Stimulated activated naive B cell treated with anti-CD40 and anti-IgM and Interleukin-4, amounts not matched to agents 10 μg/mL and 1 μg/mL and 100 μg/mL, for 72 hours (primary cell): Measurements from ENCODE around the gene CUZD1.
"Not testable (repeated sequence)": the region's sequence is repeated elsewhere in the genome, so short reads cannot be mapped to it uniquely, and the experiment has no call there.

Experiments used
- ATAC-seq, 2 donors: fragments of 150-1000 bp; cut with Tn5 transposase; replicated peaks; 2 replicates each; pipeline ENCODE4 v1.10.0; 2021; ENCODE audit warnings: moderate library complexity in 1 of 2
- DNase-seq: peaks from one replicate; pipeline ENCODE4 v3.0.0; 2021
- H3K27ac Mint-ChIP-seq: one replicate; pipeline ENCODE4 v1.8.0; 2022; ENCODE audit warnings: mild to moderate bottlenecking, mixed read lengths
- H3K27me3 Mint-ChIP-seq, 2 donors: one replicate each; pipeline ENCODE4 v1.8.0; 2022; ENCODE audit warnings: mixed read lengths in 2 of 2
- H3K36me3 Mint-ChIP-seq, 2 donors: one replicate each; pipeline ENCODE4 v1.8.0; 2022; ENCODE audit warnings: mixed read lengths in 2 of 2, mild to moderate bottlenecking in 1 of 2
- H3K4me1 Mint-ChIP-seq, 2 donors: one replicate each; pipeline ENCODE4 v1.8.0; 2022; ENCODE audit warnings: mixed read lengths in 2 of 2, mild to moderate bottlenecking in 1 of 2
- H3K4me3 Mint-ChIP-seq, 2 donors: one replicate each; pipeline ENCODE4 v1.8.0; 2022; ENCODE audit warnings: mild to moderate bottlenecking in 2 of 2, mixed read lengths in 2 of 2, moderate library complexity in 1 of 2
- H3K9me3 Mint-ChIP-seq, 2 donors: one replicate each; pipeline ENCODE4 v1.8.0; 2022; ENCODE audit warnings: mixed read lengths in 2 of 2, mild to moderate bottlenecking in 1 of 2

Gene CUZD1, protein sequence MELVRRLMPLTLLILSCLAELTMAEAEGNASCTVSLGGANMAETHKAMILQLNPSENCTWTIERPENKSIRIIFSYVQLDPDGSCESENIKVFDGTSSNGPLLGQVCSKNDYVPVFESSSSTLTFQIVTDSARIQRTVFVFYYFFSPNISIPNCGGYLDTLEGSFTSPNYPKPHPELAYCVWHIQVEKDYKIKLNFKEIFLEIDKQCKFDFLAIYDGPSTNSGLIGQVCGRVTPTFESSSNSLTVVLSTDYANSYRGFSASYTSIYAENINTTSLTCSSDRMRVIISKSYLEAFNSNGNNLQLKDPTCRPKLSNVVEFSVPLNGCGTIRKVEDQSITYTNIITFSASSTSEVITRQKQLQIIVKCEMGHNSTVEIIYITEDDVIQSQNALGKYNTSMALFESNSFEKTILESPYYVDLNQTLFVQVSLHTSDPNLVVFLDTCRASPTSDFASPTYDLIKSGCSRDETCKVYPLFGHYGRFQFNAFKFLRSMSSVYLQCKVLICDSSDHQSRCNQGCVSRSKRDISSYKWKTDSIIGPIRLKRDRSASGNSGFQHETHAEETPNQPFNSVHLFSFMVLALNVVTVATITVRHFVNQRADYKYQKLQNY

GRCh38 chr10:122845783-122846332, at the start of gene CUZD1:
Gene CUZD1 (minus strand): TSS chr10:122845857. CDS start chr10:122845843, 14 bp downstream.
- no peaks in the 10 kb centered on the region for H3K27me3 Mint-ChIP-seq
- no peak for DNase-seq
- H3K4me1 Mint-ChIP-seq: peaks cover 7 to 9% of the 10 kb centered on the region in 2 donors
- H3K27ac Mint-ChIP-seq: no peak within 1 kb of the TSS
- H3K36me3 Mint-ChIP-seq: peaks cover 41 to 43% of the 10 kb centered on the region in 2 donors
- H3K9me3 Mint-ChIP-seq: peaks cover 0 to 3% of the 10 kb centered on the region in 2 donors
- no peak within 1 kb of the TSS for H3K4me3 Mint-ChIP-seq
- ATAC-seq: no peak

- DNase-seq: no peak
- Mint-ChIP-seq H3K27ac (no peak overlapping the region), H3K36me3 (no peaks in the 10 kb centered on the region), H3K4me1 (peaks cover 2 to 6% of the 10 kb centered on the region in 2 donors), H3K9me3 (no peaks in the 10 kb centered on the region), H3K4me3 (no peak overlapping the region), H3K27me3 (peaks cover 0 to 16% of the 10 kb centered on the region in 2 donors)
- ATAC-seq: no peak
Measured at GRCh38 chr10:122894261-122894944, 48.7 kb upstream of the CUZD1 start.

DNA sequence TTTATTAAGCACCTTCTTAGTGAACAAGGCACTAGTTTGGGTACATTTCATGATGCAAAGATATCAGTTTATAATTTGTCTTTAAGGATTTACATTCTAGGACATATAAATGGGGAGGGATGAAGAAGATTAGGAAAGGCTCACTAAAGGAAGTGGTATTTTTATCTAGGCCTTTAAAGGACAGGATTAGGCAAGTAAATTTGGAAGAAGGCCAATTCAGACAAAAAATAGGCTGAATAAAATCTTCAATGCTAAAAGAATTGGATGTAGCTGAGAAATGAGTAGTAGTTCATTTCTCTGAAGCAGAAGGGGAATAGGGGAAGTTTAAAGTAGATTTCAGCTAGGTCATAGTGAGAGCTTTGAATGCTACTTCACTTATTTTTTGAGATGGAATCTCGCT, 38.5 kb upstream of the CUZD1 start:
- ATAC-seq: no peak

GRCh38 chr10:122882766-122883165, 37.1 kb upstream of the CUZD1 start:
- Mint-ChIP-seq H3K27ac (no peak overlapping the region), H3K4me3 (no peak overlapping the region), H3K4me1 (peaks cover 17 to 27% of the 10 kb centered on the region in 2 donors), H3K27me3 (no peaks in the 10 kb centered on the region), H3K9me3 (no peaks in the 10 kb centered on the region), H3K36me3 (peaks cover 4 to 7% of the 10 kb centered on the region in 2 donors)
- DNase-seq (no peak), ATAC-seq (no peak)

More for the DNA sequence above, 38.5 kb upstream of the CUZD1 start:
- H3K27me3 Mint-ChIP-seq: no peaks in the 10 kb centered on the region
- H3K4me1 Mint-ChIP-seq: peaks cover 9 to 14% of the 10 kb centered on the region in 2 donors
- no peak for DNase-seq
- no peak overlapping the region for H3K4me3 Mint-ChIP-seq
- H3K9me3 Mint-ChIP-seq: no peaks in the 10 kb centered on the region
- no peak overlapping the region for H3K27ac Mint-ChIP-seq
- H3K36me3 Mint-ChIP-seq: peaks cover 0 to 8% of the 10 kb centered on the region in 2 donors

DNA sequence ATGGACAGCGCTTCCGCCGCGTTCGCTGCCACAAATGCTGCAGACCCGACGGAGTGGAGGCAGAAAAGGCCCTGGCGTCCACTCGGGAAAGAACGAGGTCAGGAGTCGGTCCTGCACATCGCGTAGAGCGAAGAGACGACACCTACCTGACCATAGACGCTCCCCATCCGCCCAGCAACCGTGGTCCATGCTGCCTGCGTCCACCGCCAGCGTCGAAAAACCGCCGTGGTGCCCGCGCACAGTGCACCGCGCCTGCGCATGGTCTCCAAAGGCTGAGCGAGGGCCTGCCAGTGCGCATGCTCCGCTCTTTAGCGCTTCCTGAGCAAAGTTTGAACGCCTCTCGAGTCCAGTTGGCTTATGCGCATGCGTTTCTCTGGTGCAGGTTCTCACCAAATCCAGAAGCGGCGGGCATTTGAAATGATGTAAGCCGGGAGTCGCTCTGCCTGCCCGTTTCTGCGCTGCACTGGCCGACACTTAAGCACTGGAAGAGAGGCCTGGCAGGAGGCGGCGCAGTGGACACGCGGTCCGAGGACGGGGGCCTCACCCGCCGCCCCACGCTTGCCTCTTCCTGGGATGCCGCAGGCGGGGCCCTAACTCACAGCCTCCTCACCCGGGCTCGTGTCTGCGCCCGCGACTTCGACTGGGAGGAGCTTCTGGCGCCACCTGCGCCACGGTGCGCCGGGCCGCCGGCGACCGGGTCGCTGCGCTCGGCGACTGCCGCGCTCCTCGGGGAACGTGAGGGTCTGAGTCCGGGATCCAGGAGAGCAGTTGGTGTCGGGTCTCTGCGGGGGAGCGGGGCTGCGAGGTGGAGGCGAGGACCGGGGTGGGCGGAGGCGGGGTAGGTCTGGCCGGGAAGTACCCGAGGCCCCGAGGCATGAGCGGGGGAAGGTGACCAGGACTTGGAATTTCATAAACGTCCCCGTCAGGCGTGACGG, 33.9 kb upstream of the CUZD1 start, which contains the start of gene FAM24B:
TSS of gene FAM24B (minus strand) at position 243 of the 935 bp plus-strand sequence. CDS start 29,066 bp downstream, outside the sequence.
- H3K9me3 Mint-ChIP-seq: no peaks in the 10 kb centered on the region
- H3K4me1 Mint-ChIP-seq: peaks cover 32 to 52% of the 10 kb centered on the region in 2 donors

GRCh38 chr10:122878799-122879338, 33.2 kb upstream of the CUZD1 start:
- Mint-ChIP-seq H3K36me3 (peaks cover 26 to 36% of the 10 kb centered on the region in 2 donors), H3K27ac (peak overlapping the region; percentile 95), H3K4me1 (peaks cover 33 to 58% of the 10 kb centered on the region in 2 donors), H3K9me3 (no peaks in the 10 kb centered on the region), H3K4me3 (peak overlapping the region; percentile 90 to 98), H3K27me3 (no peaks in the 10 kb centered on the region)
- DNase-seq (no peak), ATAC-seq (peak; percentile 53 to 67)

More for the DNA sequence above, 33.9 kb upstream of the CUZD1 start, which contains the start of gene FAM24B:
- H3K36me3 Mint-ChIP-seq: peaks cover 21 to 29% of the 10 kb centered on the region in 2 donors
- H3K27ac Mint-ChIP-seq: peak within 1 kb of the TSS; percentile 95
- peak; percentile 94 for DNase-seq
- H3K27me3 Mint-ChIP-seq: no peaks in the 10 kb centered on the region
- peak within 1 kb of the TSS; percentile 90 to 98 for H3K4me3 Mint-ChIP-seq
- ATAC-seq: peak; percentile 79 to 89

GRCh38 chr10:122877264-122877663, 31.6 kb upstream of the CUZD1 start:
- ATAC-seq (peak in 1 of 2 donors; percentile 11), DNase-seq (no peak)
- H3K27ac Mint-ChIP-seq: no peak overlapping the region
- H3K36me3 Mint-ChIP-seq: peaks cover 26 to 34% of the 10 kb centered on the region in 2 donors
- H3K9me3 Mint-ChIP-seq: no peaks in the 10 kb centered on the region
- H3K4me1 Mint-ChIP-seq: peaks cover 34 to 60% of the 10 kb centered on the region in 2 donors
- no peaks in the 10 kb centered on the region for H3K27me3 Mint-ChIP-seq
- H3K4me3 Mint-ChIP-seq: peak overlapping the region in 1 of 2 donors; percentile 10

GRCh38 chr10:122876467-122876855, 30.8 kb upstream of the CUZD1 start:
- ATAC-seq (no peak), DNase-seq (no peak)
- Mint-ChIP-seq H3K9me3 (peaks cover 0 to 2% of the 10 kb centered on the region in 2 donors), H3K4me3 (no peak overlapping the region), H3K27ac (no peak overlapping the region), H3K27me3 (no peaks in the 10 kb centered on the region), H3K36me3 (peaks cover 29 to 38% of the 10 kb centered on the region in 2 donors), H3K4me1 (peaks cover 34 to 60% of the 10 kb centered on the region in 2 donors)

GRCh38 chr10:122875843-122876466, 30.3 kb upstream of the CUZD1 start:
- ATAC-seq (no peak), DNase-seq (no peak)
- H3K27me3 Mint-ChIP-seq: no peaks in the 10 kb centered on the region
- no peak overlapping the region for H3K27ac Mint-ChIP-seq
- H3K36me3 Mint-ChIP-seq: peaks cover 29 to 38% of the 10 kb centered on the region in 2 donors
- H3K4me1 Mint-ChIP-seq: peaks cover 34 to 60% of the 10 kb centered on the region in 2 donors
- peaks cover 0 to 2% of the 10 kb centered on the region in 2 donors for H3K9me3 Mint-ChIP-seq
- no peak overlapping the region for H3K4me3 Mint-ChIP-seq

GRCh38 chr10:122871947-122872346, 26.3 kb upstream of the CUZD1 start:
- not testable (repeated sequence) for H3K27ac Mint-ChIP-seq, H3K27me3 Mint-ChIP-seq, H3K9me3 Mint-ChIP-seq, ATAC-seq, DNase-seq, H3K4me3 Mint-ChIP-seq
- peaks cover 13 to 39% of the 10 kb centered on the region in 2 donors for H3K4me1 Mint-ChIP-seq
- H3K36me3 Mint-ChIP-seq: peaks cover 32 to 55% of the 10 kb centered on the region in 2 donors

- DNase-seq, H3K4me3 Mint-ChIP-seq, H3K27me3 Mint-ChIP-seq, ATAC-seq, H3K27ac Mint-ChIP-seq, H3K9me3 Mint-ChIP-seq: not testable (repeated sequence)
- peaks cover 22 to 38% of the 10 kb centered on the region in 2 donors for H3K36me3 Mint-ChIP-seq
- peaks cover 13 to 23% of the 10 kb centered on the region in 2 donors for H3K4me1 Mint-ChIP-seq
Measured at GRCh38 chr10:122868768-122869167, 23.1 kb upstream of the CUZD1 start.

- H3K4me3 Mint-ChIP-seq: not testable (repeated sequence)
Measured at GRCh38 chr10:122866757-122867482, 21.3 kb upstream of the CUZD1 start.

More at GRCh38 chr10:122866757-122867482, 21.3 kb upstream of the CUZD1 start:
- H3K9me3 Mint-ChIP-seq, ATAC-seq, H3K27me3 Mint-ChIP-seq, H3K27ac Mint-ChIP-seq, DNase-seq: not testable (repeated sequence)
- peaks cover 20 to 37% of the 10 kb centered on the region in 2 donors for H3K36me3 Mint-ChIP-seq
- H3K4me1 Mint-ChIP-seq: peaks cover 22 to 37% of the 10 kb centered on the region in 2 donors
